ENCODE measurements around the gene CCDC14.

GRCh38 chr3:123878807-123879206 lies 82.2 kb downstream of the CCDC14 start:
- no peak for TF ChIP-seq CEBPB (IDR thresholded peaks at IDR 0.05)
- no peak for TF ChIP-seq USF1 (IDR thresholded peaks at IDR 0.05)
- no peak for TF ChIP-seq YY1 (IDR thresholded peaks at IDR 0.05; ENCODE audit: low read depth)
- TF ChIP-seq RAD21 (IDR thresholded peaks at IDR 0.05; ENCODE audit: low read depth) = no peak
- TF ChIP-seq EGR1 (IDR thresholded peaks at IDR 0.05) = no peak
- TF ChIP-seq MAX (IDR thresholded peaks at IDR 0.05) = no peak
- TF ChIP-seq TAF1 (IDR thresholded peaks at IDR 0.05; ENCODE audit: low read depth) = no peak
- no peak for TF ChIP-seq TCF12 (IDR thresholded peaks at IDR 0.05; ENCODE audit: low read depth)

Data from Ishikawa (cell line).